BJ (cell line): Measurements from ENCODE around the gene MRPL28. TPM values are rescaled to one million over a fixed set of nuclear protein-coding genes. Genes with fewer than 3 reads are reported as not detected.
"Not testable (repeated sequence)": the region's sequence is repeated elsewhere in the genome, so short reads cannot be mapped to it uniquely, and the experiment has no call there.

Experiments used
- CTCF ChIA-PET: fragments of 350-600 bp; formaldehyde crosslinking; extraction: SDS; loops from one replicate; lab custom pipeline; 2021; ENCODE audit warnings: antibody characterized with exemption, inconsistent platforms; lab: Yijun Ruan, JAX
- POLR2A ChIA-PET: fragments of 300-600 bp; sonication (Branson Sonifier 250); formaldehyde crosslinking; extraction: SDS; loops from one replicate; lab custom pipeline; 2021; ENCODE audit warnings: antibody characterized with exemption; lab: Charles Lee
- DNase-seq: peaks from one replicate; pipeline ENCODE4 v3.0.0-alpha.2; 2011; ENCODE audit warnings: low read depth
- H3K27me3 ChIP-seq: 2 replicates; pipeline ENCODE4 v1.6.0; 2011; ENCODE audit warnings: low read length; ENCODE audit not compliant: control insufficient read depth, insufficient read depth
- H3K36me3 ChIP-seq: 2 replicates; pipeline ENCODE4 v1.5.1; 2011; ENCODE audit warnings: low read length; ENCODE audit not compliant: control insufficient read depth, insufficient read depth
- H3K4me3 ChIP-seq: 2 replicates; pipeline ENCODE4 v1.5.1; 2011; ENCODE audit warnings: low read depth, mild to moderate bottlenecking, control low read depth, low read length
- CTCF ChIP-seq: IDR thresholded peaks from 2 replicates; pipeline ENCODE4 v1.5.1; 2011; ENCODE audit warnings: low read depth, mild to moderate bottlenecking, control low read depth, inconsistent platforms, low read length, moderate library complexity; ENCODE audit not compliant: insufficient read depth
- polyA plus RNA-seq: library from polyadenylated mRNA; depleted of rRNA; stranded (reverse); fragments of >200 nt; gene quantifications from 2 replicates; pipeline ENCODE4 v1.2.3, GENCODE V29; 2011

MRPL28 gene
- polyA plus RNA-seq, 1 experiment, result 188 TPM

- Histone ChIP-seq H3K4me3 (no peak overlapping the region), H3K27me3 (no peaks in the 10 kb centered on the region), H3K36me3 (peaks cover 23% of the 10 kb centered on the region)
- no peak for DNase-seq
- ChIA-PET CTCF (no interaction called here), POLR2A (no interaction called here)
- TF ChIP-seq CTCF, result no peak
These were observed 3.9 kb downstream of the MRPL28 start for GRCh38 chr16:366476-366875.

GRCh38 chr16:364595-365491 is 5.5 kb downstream of the MRPL28 start:
- peaks cover 21% of the 10 kb centered on the region for H3K36me3 ChIP-seq
- ChIA-PET POLR2A (no interaction called here), CTCF (interaction anchor here (0.8 to 1.3 kb wide), 4 partner anchors 8 to 268 kb away, joined by 3 to 4 read pairs (median 3); no protein-coding TSS in a partner anchor)
- H3K4me3 ChIP-seq, result no peak overlapping the region
- no peaks in the 10 kb centered on the region for H3K27me3 ChIP-seq
- no peak for DNase-seq
- TF ChIP-seq CTCF, result no peak

- ChIA-PET CTCF (interaction anchor here (0.9 to 2.7 kb wide), 6 partner anchors 12 to 267 kb away, joined by 3 to 67 read pairs (median 8); partner anchors contain the start of gene AXIN1), POLR2A (no interaction called here)
- H3K4me3 ChIP-seq, result no peak overlapping the region
- no peak for TF ChIP-seq CTCF
- H3K27me3 ChIP-seq, result no peaks in the 10 kb centered on the region
- peaks cover 20% of the 10 kb centered on the region for H3K36me3 ChIP-seq
- no peak for DNase-seq
These were observed 6.4 kb downstream of the MRPL28 start for GRCh38 chr16:363766-364490.

- Histone ChIP-seq H3K27me3 (no peaks in the 10 kb centered on the region), H3K4me3 (no peak overlapping the region), H3K36me3 (peaks cover 15% of the 10 kb centered on the region)
- POLR2A ChIA-PET, result no interaction called here
- DNase-seq, result no peak
- CTCF ChIA-PET, result interaction anchor here (1.1 to 2.7 kb wide), 11 partner anchors 8 to 261 kb away, joined by 3 to 67 read pairs (median 8); partner anchors contain the start of genes AXIN1, HBQ1 and MRPL28
- TF ChIP-seq CTCF, result no peak
These were observed 7.1 kb downstream of the MRPL28 start for GRCh38 chr16:363110-363765.

- H3K36me3 ChIP-seq, H3K27me3 ChIP-seq, DNase-seq, H3K4me3 ChIP-seq, POLR2A ChIA-PET: not testable (repeated sequence)
- CTCF ChIA-PET, result interaction anchor here (0.6 to 2.7 kb wide), 32 partner anchors 8 to 1111 kb away, joined by 3 to 67 read pairs (median 4); partner anchors contain the start of genes ARHGDIG, AXIN1, HBQ1 and MRPL28
These were observed 7.7 kb downstream of the MRPL28 start for GRCh38 chr16:362702-362999.
